DMS 273 treated with DMSO at 0.1 percent for 48 hours (cell line): ENCODE results near the gene EXOC2.

Experiments
- DNase-seq: peaks from one replicate; lab custom pipeline; 2025; lab: John Stamatoyannopoulos, UW

EXOC2 gene

DNA sequence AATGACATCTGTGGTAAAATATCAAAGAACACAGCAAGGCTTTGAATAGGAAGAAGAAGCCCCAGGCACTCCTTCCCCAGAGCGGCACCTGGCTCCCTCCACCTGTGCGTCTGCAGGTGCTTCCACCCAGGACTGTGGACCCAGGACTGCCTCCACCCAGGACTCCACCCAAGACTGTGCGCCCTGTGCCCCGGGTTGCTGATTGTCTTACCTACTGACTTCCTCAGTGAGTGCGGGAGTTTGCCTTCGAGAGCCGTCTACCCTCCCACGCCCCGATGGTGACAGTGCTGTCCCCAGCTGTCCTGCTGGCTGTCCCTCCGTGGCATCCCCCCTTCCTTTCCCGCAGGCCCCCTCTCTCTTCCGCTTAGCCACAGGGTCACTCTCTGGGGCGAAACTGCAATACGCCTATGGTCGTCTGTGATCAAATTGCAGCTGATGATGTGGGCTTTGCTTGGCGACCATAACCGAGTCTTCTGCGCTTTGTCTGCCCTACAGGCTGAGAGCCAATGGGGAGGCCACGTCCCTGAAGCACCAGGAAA lies 249.2 kb downstream of the EXOC2 start:
- no peak for DNase-seq

GRCh38 chr6:441126-441920 lies 251.6 kb downstream of the EXOC2 start:
- DNase-seq, result no peak

- no peak for DNase-seq
Observed at GRCh38 chr6:439641-440167, 253.2 kb downstream of the EXOC2 start.

- DNase-seq, result no peak
Observed at GRCh38 chr6:438634-439170, 254.2 kb downstream of the EXOC2 start.

DNA sequence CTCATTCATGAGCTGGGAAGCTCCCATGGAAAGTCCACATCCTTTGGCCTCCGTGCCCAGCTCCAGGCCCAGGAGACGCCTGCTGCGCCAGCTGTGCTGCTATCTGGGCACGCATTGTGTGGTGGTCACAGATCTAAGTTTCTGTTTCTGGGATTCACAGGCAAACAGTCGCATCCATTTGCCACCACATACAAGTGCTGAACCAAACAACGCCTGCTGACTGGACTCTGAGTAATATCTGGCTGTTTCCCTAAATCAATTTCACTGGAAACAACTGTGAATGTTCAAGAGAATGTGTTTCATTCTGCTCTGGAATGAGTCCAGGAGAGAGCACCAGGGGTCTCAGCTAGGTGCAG lies 255.9 kb downstream of the EXOC2 start:
- no peak for DNase-seq

DNA sequence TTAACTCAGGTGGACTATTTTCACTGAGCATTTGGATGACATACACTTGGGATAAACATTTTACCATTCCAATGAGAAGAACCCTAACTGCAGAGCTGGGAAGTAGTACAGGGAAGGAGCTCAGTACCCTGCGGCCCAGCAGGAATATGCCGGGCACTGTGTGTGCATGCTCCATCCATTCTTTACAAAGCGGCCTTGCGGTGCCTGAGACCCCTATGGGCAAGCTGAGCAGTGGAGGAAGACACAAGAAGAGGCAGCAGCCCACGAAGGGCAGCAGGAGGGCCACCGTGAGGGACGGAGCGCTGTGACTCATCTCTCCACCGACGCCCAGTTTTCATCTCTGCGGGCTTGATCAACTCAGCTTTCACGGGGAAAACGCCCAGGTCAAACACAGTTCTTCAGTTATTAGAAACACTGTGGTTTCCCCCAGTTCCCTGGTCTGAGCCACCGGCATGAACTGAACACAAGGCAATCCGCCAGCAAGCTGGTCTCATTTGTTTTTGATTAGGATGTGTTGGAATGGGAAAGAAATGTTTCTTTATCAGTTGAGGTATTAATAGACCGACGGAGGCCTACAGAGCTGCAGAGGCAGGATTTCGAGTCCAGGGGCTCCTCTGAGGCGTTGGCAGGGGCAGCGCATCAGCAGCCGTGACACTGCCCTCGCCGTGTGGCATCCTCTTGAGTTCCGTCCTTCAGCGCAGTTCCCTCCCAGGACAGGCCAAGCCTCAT lies 256.5 kb downstream of the EXOC2 start:
- DNase-seq, result no peak

- DNase-seq, result no peak
Observed at GRCh38 chr6:435441-436307, 257.3 kb downstream of the EXOC2 start.
